Measurements from ENCODE around the gene TMCC2. TPM values are rescaled to one million over a fixed set of nuclear protein-coding genes. Genes with fewer than 3 reads are reported as not detected.

The TMCC2 gene
- polyA plus RNA-seq, 3 donors = 0.16 to 0.27 TPM; not detected in 1

- Histone ChIP-seq H3K4me3 (replicated peaks in 1 of 3; ENCODE audit: low read depth in 2 of 3, low read length in 3 of 3) (no peak overlapping the region), H3K79me2 (ENCODE audit: insufficient read depth, low read length) (no peaks in the 10 kb centered on the region), H3K9ac (ENCODE audit: insufficient read depth, low read length, poor library complexity, severe bottlenecking) (no peak overlapping the region), H3K9me3 (replicated peaks in 1 of 2; ENCODE audit: control insufficient read depth in 1 of 2, insufficient read depth in 1 of 2, low read length in 2 of 2) (no peaks in the 10 kb centered on the region), H2AFZ (ENCODE audit: insufficient read depth, low read depth, low read length, poor library complexity, severe bottlenecking) (no peak overlapping the region), H3K36me3 (replicated peaks in 1 of 2; ENCODE audit: control insufficient read depth in 1 of 2, insufficient read depth in 2 of 2, low read length in 2 of 2) (no peaks in the 10 kb centered on the region), H3K4me1 (ENCODE audit: control insufficient read depth in 1 of 2, insufficient read depth in 2 of 2, low read length in 2 of 2) (peaks cover 27% of the 10 kb centered on the region in 2 donors), H4K20me1 (ENCODE audit: insufficient read depth, low read length) (no peaks in the 10 kb centered on the region), H3K27ac (ENCODE audit: low read depth in 1 of 2, low read length in 2 of 2) (no peak overlapping the region), H3K4me2 (replicated peaks; ENCODE audit: extremely low read depth, low read length, poor library complexity, severe bottlenecking) (no peak overlapping the region), H3K27me3 (ENCODE audit: control insufficient read depth in 2 of 2, insufficient read depth in 2 of 2, low read length in 2 of 2) (peaks cover 29 to 43% of the 10 kb centered on the region in 2 donors)
- Mint-ChIP-seq H3K4me1 (peaks cover 35% of the 10 kb centered on the region), H3K36me3 (peaks cover 3% of the 10 kb centered on the region in 2 donors), H3K4me3 (no peak overlapping the region), H3K27me3 (ENCODE audit: low read depth in 3 of 3) (peaks cover 45 to 49% (median 46%) of the 10 kb centered on the region in 3 donors), H3K9me3 (peaks cover 0 to 14% (median 4%) of the 10 kb centered on the region in 7 donors), H3K27ac (no peak overlapping the region)
- no peak for TF ChIP-seq CTCF (IDR thresholded peaks at IDR 0.05)
- intact Hi-C loops (cut with micrococcal nuclease) = no loop called here
- DNase-seq = no peak
- WGBS (ENCODE audit: insufficient coverage) = 100% methylated on average over 1 of the region's 5 CpGs
These were observed 3.2 kb downstream of the TMCC2 start for GRCh38 chr1:205230982-205231381.

- Histone ChIP-seq H3K27ac (ENCODE audit: low read depth in 1 of 2, low read length in 2 of 2) (no peak overlapping the region), H3K27me3 (ENCODE audit: control insufficient read depth in 2 of 2, insufficient read depth in 2 of 2, low read length in 2 of 2) (peaks cover 18 to 30% of the 10 kb centered on the region in 2 donors), H3K9me3 (replicated peaks in 1 of 2; ENCODE audit: control insufficient read depth in 1 of 2, insufficient read depth in 1 of 2, low read length in 2 of 2) (no peaks in the 10 kb centered on the region), H3K79me2 (ENCODE audit: insufficient read depth, low read length) (no peaks in the 10 kb centered on the region), H3K9ac (ENCODE audit: insufficient read depth, low read length, poor library complexity, severe bottlenecking) (no peak overlapping the region), H3K36me3 (replicated peaks in 1 of 2; ENCODE audit: control insufficient read depth in 1 of 2, insufficient read depth in 2 of 2, low read length in 2 of 2) (no peaks in the 10 kb centered on the region), H3K4me2 (replicated peaks; ENCODE audit: extremely low read depth, low read length, poor library complexity, severe bottlenecking) (no peak overlapping the region), H3K4me3 (replicated peaks in 1 of 3; ENCODE audit: low read depth in 2 of 3, low read length in 3 of 3) (no peak overlapping the region), H3K4me1 (ENCODE audit: control insufficient read depth in 1 of 2, insufficient read depth in 2 of 2, low read length in 2 of 2) (peaks cover 28 to 31% of the 10 kb centered on the region in 2 donors), H4K20me1 (ENCODE audit: insufficient read depth, low read length) (no peaks in the 10 kb centered on the region), H2AFZ (ENCODE audit: insufficient read depth, low read depth, low read length, poor library complexity, severe bottlenecking) (no peak overlapping the region)
- H3K4me1 Mint-ChIP-seq = peaks cover 34% of the 10 kb centered on the region
- H3K9me3 Mint-ChIP-seq = peaks cover 0 to 12% (median 4%) of the 10 kb centered on the region in 7 donors
- H3K27me3 Mint-ChIP-seq (ENCODE audit: low read depth in 3 of 3) = peaks cover 32 to 36% (median 36%) of the 10 kb centered on the region in 3 donors
- intact Hi-C loops (cut with micrococcal nuclease) = no loop called here
- H3K27ac Mint-ChIP-seq = no peak overlapping the region
- no peak for TF ChIP-seq CTCF (IDR thresholded peaks at IDR 0.05)
- peaks cover 3% of the 10 kb centered on the region in 2 donors for H3K36me3 Mint-ChIP-seq
- H3K4me3 Mint-ChIP-seq = no peak overlapping the region
- DNase-seq = no peak
- 100% methylated on average over 5 of the region's 7 CpGs for WGBS (ENCODE audit: insufficient coverage)
These were observed 4.5 kb downstream of the TMCC2 start for GRCh38 chr1:205232127-205232820.
